Activated CD4-positive, alpha-beta T cell treated with anti-CD3 and anti-CD28 coated beads, Interleukin-2, amount 50 U/mL, for 48 hours (primary cell): ENCODE results near the gene ASCL1.
A peak's percentile ranks its signal among the peaks of the same experiment; 100 is the strongest.

ENCODE experiments used
- DNase-seq, 2 experiments: peaks; one replicate each; pipeline ENCODE4 v3.0.0-alpha.2; 2020

Gene ASCL1

DNA sequence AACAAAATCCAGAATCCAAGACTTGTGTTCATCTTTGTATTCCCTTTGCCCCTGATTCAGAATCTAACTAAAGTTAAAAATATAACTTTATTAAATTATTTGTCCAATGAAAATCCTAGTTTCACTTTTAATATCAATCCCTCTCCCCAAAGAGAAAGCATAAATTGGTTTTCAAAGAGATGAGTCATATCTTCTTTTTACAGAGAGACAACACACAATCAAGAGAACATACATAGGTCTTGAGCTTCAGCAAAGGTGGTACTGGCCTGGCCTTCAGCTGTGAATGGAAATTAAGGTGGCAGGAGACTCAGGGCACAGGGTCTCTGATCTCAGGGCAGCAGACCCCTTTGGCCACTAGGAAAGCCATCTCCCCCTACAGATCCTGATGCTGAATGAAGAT, 4.3 kb upstream of the ASCL1 start:
- DNase-seq: no peak

- no peak for DNase-seq
Observed at GRCh38 chr12:102954134-102954533, 3.3 kb upstream of the ASCL1 start.

GRCh38 chr12:102955926-102956737, 1.3 kb upstream of the ASCL1 start:
- no peak for DNase-seq

GRCh38 chr12:102956738-102957327, 641 bp upstream of the ASCL1 start:
- DNase-seq: no peak

GRCh38 chr12:102958073-102958829, 777 bp downstream of the ASCL1 start:
- peak in 1 of 2 experiments; percentile 29 for DNase-seq

GRCh38 chr12:102958830-102959176, 1.3 kb downstream of the ASCL1 start:
- DNase-seq: no peak

DNA sequence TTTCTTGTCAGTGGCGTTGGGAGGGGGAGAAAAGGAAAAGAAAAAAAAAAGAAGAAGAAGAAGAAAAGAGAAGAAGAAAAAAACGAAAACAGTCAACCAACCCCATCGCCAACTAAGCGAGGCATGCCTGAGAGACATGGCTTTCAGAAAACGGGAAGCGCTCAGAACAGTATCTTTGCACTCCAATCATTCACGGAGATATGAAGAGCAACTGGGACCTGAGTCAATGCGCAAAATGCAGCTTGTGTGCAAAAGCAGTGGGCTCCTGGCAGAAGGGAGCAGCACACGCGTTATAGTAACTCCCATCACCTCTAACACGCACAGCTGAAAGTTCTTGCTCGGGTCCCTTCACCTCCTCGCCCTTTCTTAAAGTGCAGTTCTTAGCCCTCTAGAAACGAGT, 1.9 kb downstream of the ASCL1 start:
- DNase-seq: no peak

GRCh38 chr12:102960766-102961465, 3.4 kb downstream of the ASCL1 start:
- DNase-seq: no peak

DNA sequence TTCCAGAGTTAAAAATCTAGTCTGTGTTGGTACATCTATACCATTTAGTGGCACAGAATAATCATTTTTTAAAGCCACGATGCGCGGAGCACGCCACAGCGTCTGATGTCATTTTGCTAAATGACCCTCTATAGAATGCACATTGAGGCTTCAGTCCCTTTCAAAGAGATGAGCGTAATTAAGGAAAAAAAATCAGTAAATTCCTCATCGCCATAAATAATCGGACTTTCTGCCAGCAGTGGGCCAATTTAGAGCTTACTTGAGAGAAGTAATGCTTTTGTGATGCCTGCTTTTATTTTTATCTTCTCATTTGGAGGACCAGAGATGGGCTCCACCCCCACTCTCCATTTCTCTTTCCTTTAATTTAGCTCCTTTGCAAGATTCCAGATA, 4.0 kb downstream of the ASCL1 start:
- no peak for DNase-seq

GRCh38 chr12:102962532-102962931, 5.1 kb downstream of the ASCL1 start:
- DNase-seq: no peak

- no peak for DNase-seq
Observed at GRCh38 chr12:102962986-102963385, 5.5 kb downstream of the ASCL1 start.

GRCh38 chr12:102963796-102964195, 6.3 kb downstream of the ASCL1 start:
- DNase-seq: no peak

GRCh38 chr12:102964872-102965271, 7.4 kb downstream of the ASCL1 start:
- peak in 1 of 2 experiments; percentile 18 for DNase-seq

DNA sequence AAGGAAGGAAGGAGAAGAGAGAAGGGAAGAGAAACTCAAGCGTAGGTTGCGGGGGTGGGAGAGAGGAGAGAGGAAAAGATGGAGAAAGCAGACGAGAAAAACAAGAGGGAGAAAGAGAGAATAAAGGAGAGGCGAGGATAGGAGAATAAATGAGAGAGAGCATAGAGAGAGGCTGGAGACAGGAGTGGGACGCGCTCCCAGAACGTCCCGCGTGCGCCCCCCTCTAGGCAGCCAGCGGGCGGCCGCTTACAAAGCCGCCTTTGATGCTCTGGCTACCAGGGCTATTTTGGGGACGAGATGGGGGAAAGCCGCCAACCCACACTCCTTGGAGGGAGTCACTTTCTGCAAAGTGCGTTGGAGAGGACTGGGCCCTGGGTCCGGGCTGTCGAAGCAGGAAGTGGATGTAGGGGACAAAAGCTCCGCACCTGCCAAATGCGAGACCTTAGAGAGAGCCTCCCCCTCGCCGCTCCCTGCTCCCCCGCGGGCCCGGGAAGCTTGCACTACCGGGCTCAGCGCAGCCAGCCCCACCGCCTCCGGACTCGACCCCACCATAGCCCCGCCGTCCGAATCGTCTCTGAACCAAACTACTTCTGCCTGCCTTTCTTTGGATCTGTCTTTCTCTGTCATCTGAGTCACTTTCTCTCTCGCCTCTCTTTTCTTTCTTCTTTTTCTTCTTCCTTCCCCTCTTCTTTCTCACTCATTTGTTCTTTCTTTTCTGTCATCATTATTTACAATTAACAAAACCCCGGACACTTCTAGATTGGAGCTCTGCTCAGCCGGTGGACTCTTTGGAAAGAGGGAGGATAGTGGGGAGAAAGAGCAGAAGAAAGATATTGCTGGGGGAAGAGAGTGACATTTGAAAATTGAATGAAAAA, 8.0 kb downstream of the ASCL1 start:
- no peak for DNase-seq

GRCh38 chr12:102966200-102966863, 8.9 kb downstream of the ASCL1 start:
- DNase-seq: no peak

GRCh38 chr12:102970780-102971179, 13.3 kb downstream of the ASCL1 start:
- no peak for DNase-seq

DNA sequence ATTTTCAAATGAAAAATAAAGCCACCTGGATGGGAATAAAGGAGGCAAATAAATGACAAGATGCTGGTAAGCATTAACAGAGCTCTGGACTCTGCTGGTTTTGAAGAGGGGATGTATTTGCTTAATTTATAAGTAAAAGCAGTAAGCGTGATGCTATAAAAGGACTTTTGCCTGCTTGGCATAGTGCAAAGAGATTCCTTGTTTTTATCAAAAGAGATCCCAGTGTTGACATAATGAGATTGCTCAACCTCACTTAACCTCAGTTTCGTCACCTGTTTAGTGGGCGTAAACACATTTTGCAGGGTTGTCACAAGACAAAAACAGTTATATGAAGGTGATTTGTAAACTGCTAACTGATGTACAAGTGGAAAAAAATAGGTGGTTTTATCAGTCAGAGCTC, 13.8 kb downstream of the ASCL1 start:
- no peak for DNase-seq

GRCh38 chr12:102973583-102973982, 16.1 kb downstream of the ASCL1 start:
- no peak for DNase-seq

- DNase-seq: no peak
Observed at GRCh38 chr12:102976609-102977280, 19.3 kb downstream of the ASCL1 start.

DNA sequence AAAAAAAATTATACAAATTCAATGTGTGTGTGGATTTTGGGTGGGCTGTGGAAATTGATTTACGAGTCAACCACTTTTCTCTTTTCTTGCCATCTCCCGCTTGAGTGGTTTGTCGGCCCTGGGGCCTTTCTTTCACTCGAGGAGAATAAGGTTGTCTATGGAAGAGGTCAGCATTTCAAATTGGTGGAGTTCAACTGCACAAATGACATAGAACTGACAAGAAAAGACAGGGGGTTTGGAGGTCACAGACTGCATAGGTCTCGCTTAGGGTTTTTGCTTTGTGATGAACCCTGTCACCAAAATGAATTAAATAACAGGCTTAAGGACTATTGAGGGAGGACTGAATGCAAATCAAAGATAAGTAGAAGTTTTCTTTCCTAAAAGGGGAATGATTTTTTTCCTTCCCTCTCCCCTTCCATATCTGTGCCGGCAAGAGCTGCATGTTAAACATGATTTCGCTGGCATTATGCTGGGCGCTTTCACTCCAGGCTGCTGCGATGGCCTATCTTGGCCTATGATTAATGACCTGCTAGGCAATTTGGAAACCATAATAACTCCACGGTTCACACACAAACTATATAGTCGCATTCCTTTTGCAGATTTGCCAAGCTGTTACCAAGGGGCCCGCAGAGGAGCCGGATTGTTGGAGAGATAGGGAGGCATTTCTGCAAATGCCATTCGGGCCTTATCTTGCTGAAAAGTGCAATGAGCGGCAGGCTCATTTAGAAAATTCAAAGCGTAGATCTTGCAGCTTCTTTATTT, 20.7 kb downstream of the ASCL1 start:
- DNase-seq: no peak
